Islet of Langerhans (tissue), 1 donor: ENCODE results near the gene HAND2.
A peak's percentile ranks its signal among the peaks of the same experiment; 100 is the strongest.

Experiments
- FAIRE-seq: peaks from one replicate; lab custom pipeline; 2011; peaks lifted over from hg19 to GRCh38; lab: Jason Lieb, UNC

The HAND2 gene

GRCh38 chr4:173501592-173502150, 28.4 kb downstream of the HAND2 start:
- no peak for FAIRE-seq

GRCh38 chr4:173500841-173501591, 29.0 kb downstream of the HAND2 start:
- no peak for FAIRE-seq

DNA sequence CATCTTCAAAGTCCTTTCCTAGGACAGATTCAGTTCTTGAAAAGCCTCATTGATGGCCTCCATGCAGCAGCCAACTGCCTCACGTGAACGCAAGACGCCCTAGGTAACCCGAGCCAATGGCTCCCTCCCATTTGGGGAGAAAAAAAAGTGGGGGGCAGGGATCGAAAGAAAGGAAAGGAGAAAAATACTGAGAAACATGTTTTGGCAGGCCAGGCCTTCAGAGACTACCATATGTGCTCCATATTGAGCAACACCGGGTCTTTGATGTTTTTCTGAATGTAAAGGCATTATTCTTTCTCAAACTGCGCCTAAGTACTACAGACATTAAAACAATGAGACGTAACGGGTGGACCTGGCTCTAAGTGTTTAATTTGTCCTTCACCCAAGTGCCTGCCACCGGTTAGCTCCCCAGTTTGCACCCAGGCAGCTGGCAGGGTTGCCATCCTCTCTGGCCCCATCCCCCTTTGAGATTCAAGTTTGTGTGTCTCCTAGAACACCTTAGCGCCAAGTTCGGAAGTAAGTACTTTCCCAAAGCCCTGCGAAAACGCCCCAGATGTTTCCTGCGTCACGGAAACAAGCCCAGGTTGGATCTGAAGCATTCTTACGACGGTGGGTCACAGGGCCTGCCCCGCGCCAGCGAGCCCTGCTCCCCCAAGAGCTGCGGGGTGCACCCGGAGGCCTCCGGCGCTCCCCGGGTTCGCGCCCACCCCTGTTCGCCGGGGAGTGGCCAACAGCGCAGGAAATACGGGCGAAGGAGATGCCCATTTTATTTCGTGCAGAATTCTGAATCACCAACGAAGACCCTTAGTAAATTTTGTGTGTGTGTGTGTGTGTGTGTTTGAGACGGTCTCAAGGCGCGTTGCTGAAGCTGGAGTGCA, 30.1 kb downstream of the HAND2 start:
- FAIRE-seq, result no peak

GRCh38 chr4:173498771-173499170, 31.3 kb downstream of the HAND2 start:
- no peak for FAIRE-seq

- no peak for FAIRE-seq
These were observed 32.0 kb downstream of the HAND2 start for GRCh38 chr4:173498023-173498422.

GRCh38 chr4:173494013-173494970, 35.7 kb downstream of the HAND2 start:
- FAIRE-seq, result no peak

DNA sequence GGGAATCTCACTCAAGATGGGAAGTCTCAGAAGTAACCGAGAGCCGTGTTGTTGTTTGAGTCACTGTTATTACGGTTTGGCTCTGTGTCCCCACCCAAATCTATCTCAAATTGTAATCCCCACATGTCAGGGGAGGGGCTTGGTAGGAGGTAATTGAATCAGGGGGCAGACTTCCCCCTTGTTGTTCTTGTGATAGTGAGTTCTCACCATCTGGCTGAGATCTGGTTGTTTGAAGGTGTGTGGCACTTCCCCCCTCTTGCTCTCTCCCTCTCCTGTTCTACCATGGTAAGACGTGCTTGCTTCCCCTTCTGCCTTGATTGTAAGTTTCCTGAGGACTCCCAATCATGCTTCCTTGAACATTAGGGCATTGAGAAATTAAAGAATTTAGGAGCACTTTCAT, 37.0 kb downstream of the HAND2 start:
- no peak for FAIRE-seq

DNA sequence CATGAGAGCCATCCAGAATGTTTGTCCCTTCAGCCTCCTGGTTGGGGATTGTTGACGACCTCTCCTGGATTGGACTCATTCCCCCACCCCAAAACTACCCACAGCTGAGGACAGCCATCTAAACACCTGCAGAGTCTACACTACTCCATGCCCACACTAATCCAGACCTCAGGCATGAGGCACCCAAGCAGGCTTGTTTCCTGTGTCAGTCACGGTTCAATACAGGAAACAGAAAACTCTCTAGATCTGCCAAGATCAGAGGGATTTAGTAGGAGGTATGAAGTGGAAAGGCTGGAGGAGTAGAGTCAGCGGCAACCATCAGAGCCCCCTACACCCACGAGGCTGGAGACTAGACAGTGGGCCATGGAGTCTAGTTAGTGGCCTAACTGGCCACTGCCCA, 37.7 kb downstream of the HAND2 start:
- no peak for FAIRE-seq

- no peak for FAIRE-seq
These were observed 39.1 kb downstream of the HAND2 start for GRCh38 chr4:173490817-173491528.

GRCh38 chr4:173490256-173490655, 39.8 kb downstream of the HAND2 start:
- no peak for FAIRE-seq

DNA sequence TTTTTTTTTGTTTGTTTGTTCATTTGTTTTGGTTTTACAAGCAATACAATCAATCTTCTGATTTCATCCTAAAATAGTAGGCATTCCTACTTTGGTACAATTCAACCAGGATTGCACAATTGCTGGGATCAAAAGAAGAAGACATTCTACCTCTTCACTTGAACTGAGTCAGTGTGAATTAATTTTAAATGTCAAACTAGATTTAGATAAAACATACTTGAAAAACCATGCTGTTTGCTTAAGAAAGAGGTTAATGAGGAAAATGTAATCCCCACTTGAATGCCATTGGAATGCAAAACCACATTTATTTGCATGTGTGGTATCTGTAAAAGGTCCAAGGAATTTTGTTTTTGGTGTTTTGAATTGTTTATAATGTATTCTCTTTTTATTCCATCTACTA, 40.5 kb downstream of the HAND2 start:
- no peak for FAIRE-seq

- FAIRE-seq, result no peak
These were observed 41.4 kb downstream of the HAND2 start for GRCh38 chr4:173488656-173489055.

DNA sequence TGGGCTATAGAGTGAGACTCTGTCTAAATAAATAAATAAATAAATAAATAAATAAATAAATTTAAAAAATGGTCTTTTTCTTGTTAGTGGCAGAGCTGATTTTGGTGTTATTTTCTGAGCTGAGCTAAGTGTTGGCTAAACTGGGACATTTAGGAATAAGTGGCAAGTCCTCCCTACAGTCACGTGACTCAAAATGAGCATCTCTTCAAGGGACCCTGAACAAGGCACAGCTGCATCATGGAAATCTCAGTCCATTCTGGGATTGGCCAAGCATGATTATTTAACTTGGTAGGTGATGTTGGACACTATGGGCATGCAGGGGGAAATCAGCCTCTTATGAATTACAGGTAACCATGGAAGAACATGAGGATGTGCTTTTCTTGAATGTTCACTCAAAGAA, 42.0 kb downstream of the HAND2 start:
- no peak for FAIRE-seq

GRCh38 chr4:173486714-173487392, 43.2 kb downstream of the HAND2 start:
- FAIRE-seq, result no peak

GRCh38 chr4:173485164-173485563, 44.9 kb downstream of the HAND2 start:
- FAIRE-seq, result peak; percentile 36

DNA sequence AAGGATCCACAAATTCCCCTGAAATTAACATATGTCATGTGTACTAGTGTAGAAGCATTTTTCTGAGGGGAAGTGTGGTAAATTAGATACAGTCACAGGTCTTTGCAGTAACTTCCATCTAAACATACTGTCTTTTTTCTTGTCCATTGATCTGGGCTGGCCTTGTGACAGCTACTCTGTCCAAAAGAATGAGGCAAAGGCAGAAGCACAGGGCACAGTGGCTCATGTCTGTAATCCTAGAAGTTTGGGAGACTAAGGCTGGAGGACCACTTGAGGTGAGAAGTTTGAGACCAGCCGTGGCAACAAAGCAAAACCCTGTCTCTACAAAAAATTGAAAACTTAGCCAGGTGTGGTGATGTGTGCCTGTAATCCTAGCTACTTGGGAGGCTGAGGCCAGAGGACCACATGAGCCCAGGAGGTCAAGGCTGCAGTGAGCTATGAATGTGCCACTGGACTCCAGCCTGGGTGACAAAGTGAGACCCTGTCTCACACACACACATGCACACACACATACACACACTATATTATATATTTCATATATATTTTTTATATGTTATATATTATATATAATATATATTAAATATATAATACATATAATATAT, 47.6 kb downstream of the HAND2 start:
- FAIRE-seq, result no peak

DNA sequence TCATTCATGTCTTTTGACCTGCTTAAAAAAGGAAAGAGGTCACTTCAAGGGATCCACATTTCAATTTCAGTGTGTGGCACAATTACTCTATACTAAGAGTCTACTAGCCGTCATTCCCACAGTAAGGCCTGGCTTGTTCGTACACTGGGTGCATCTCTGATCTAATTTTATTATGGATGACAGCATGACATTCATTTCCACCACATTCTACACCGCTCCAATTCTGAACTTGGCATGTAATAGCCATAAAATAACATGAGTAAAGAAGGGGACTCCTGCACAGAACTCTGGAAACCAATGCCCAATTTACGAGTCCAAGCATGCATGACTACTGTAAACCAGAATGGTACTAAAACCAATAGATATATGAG, 51.1 kb downstream of the HAND2 start:
- no peak for FAIRE-seq

GRCh38 chr4:173478201-173478912, 51.7 kb downstream of the HAND2 start:
- no peak for FAIRE-seq

GRCh38 chr4:173477016-173477415, 53.0 kb downstream of the HAND2 start:
- FAIRE-seq, result no peak
